IMR-90 (cell line): ENCODE data around the gene DGKG. TPM values are rescaled to one million over a fixed set of nuclear protein-coding genes. Genes with fewer than 3 reads are reported as not detected.

Experiments used
- ATAC-seq: fragments of 200-7000 bp; cut with Tn5 transposase; 2 replicates; pipeline ENCODE4 v1.9.1; 2020; ENCODE audit warnings: low read depth, mild to moderate bottlenecking, moderate library complexity
- BruUV-seq: library from RNA; stranded (reverse); fragments of 400-500 nt; replicated peaks from 2 replicates; lab custom pipeline; 2021; lab: Mats Ljungman, UMichigan
- CTCF ChIA-PET: fragments of 300-600 bp; formaldehyde crosslinking; extraction: SDS; loops from one replicate; lab custom pipeline; 2021; ENCODE audit warnings: antibody characterized with exemption; lab: Yijun Ruan, JAX
- POLR2A ChIA-PET: fragments of 300-600 bp; sonication (Branson Sonifier 250); formaldehyde crosslinking; loops from one replicate; lab custom pipeline; 2022; ENCODE audit warnings: antibody characterized with exemption; ENCODE audit not compliant: unreplicated experiment; lab: Charles Lee
- DNase-seq: peaks from one replicate; pipeline ENCODE4 v3.0.0; 2013
- H2AFZ ChIP-seq: replicated peaks from 2 replicates; pipeline ENCODE3; 2013; ENCODE audit warnings: low read length, mild to moderate bottlenecking; ENCODE audit not compliant: poor library complexity
- H2AK5ac ChIP-seq: 2 replicates; pipeline ENCODE4 v1.6.1; 2013; ENCODE audit warnings: low read depth, low read length, inconsistent platforms
- H2AK9ac ChIP-seq: replicated peaks from 2 replicates; pipeline ENCODE3; 2013; ENCODE audit warnings: mild to moderate bottlenecking, low read depth, low read length, moderate library complexity; ENCODE audit not compliant: poor library complexity
- H2BK120ac ChIP-seq: 2 replicates; pipeline ENCODE4 v1.6.1; 2013; ENCODE audit warnings: low read depth, low read length, inconsistent platforms
- H2BK15ac ChIP-seq: 3 replicates; pipeline ENCODE4 v1.6.1; 2013; ENCODE audit warnings: low read depth, low read length, inconsistent platforms
- H2BK20ac ChIP-seq: 2 replicates; pipeline ENCODE4 v1.6.1; 2013; ENCODE audit warnings: low read depth, mild to moderate bottlenecking, inconsistent platforms, low read length, moderate library complexity
- H2BK5ac ChIP-seq: 2 replicates; pipeline ENCODE4 v1.6.1; 2013; ENCODE audit warnings: mild to moderate bottlenecking, low read depth, low read length, inconsistent platforms; ENCODE audit not compliant: poor library complexity, severe bottlenecking
- H3K14ac ChIP-seq: replicated peaks from 2 replicates; pipeline ENCODE4 v1.6.1; 2013; ENCODE audit warnings: low read depth, low read length, inconsistent platforms
- H3K18ac ChIP-seq: 2 replicates; pipeline ENCODE4 v1.6.1; 2013; ENCODE audit warnings: low read depth, low read length, control low read depth
- H3K23ac ChIP-seq: 2 replicates; pipeline ENCODE4 v1.6.1; 2013; ENCODE audit warnings: low read depth, low read length, inconsistent platforms
- H3K27ac ChIP-seq: 2 replicates; pipeline ENCODE4 v1.5.1; 2013; ENCODE audit warnings: mild to moderate bottlenecking, control low read depth, low read length; ENCODE audit not compliant: insufficient read depth
- H3K27me3 ChIP-seq: 2 replicates; pipeline ENCODE4 v1.6.1; 2013; ENCODE audit warnings: low read length; ENCODE audit not compliant: control insufficient read depth, insufficient read depth
- H3K36me3 ChIP-seq: 2 replicates; pipeline ENCODE4 v1.6.1; 2013; ENCODE audit warnings: low read length, mixed read lengths; ENCODE audit not compliant: control insufficient read depth, insufficient read depth
- H3K4ac ChIP-seq: 2 replicates; pipeline ENCODE4 v1.6.1; 2013; ENCODE audit warnings: low read depth, low read length, inconsistent platforms
- H3K4me1 ChIP-seq: 2 replicates; pipeline ENCODE4 v1.6.1; 2013; ENCODE audit warnings: low read length, mixed read lengths; ENCODE audit not compliant: control insufficient read depth, insufficient read depth
- H3K4me2 ChIP-seq: 2 replicates; pipeline ENCODE4 v1.6.1; 2013; ENCODE audit warnings: low read depth, mild to moderate bottlenecking, control low read depth, low read length, moderate library complexity
- H3K4me3 ChIP-seq: 2 replicates; pipeline ENCODE4 v1.5.1; 2013; ENCODE audit warnings: low read depth, mild to moderate bottlenecking, control low read depth, low read length, moderate library complexity; ENCODE audit not compliant: insufficient read depth
- H3K56ac ChIP-seq: 2 replicates; pipeline ENCODE4 v1.6.1; 2013; ENCODE audit warnings: low read length, inconsistent platforms; ENCODE audit not compliant: insufficient read depth; ENCODE audit errors: extremely low read depth
- H3K79me1 ChIP-seq, 2 experiments: 2 replicates each; pipeline ENCODE4 v1.6.1; 2013; ENCODE audit warnings: low read length in 2 of 2, inconsistent platforms in 1 of 2, low read depth in 1 of 2
- H3K9ac ChIP-seq: 2 replicates; pipeline ENCODE4 v1.6.1; 2013; ENCODE audit warnings: low read depth, low read length, control low read depth
- H3K9me1 ChIP-seq: 2 replicates; pipeline ENCODE4 v1.6.1; 2013; ENCODE audit warnings: low read length, inconsistent platforms; ENCODE audit not compliant: insufficient read depth
- H3K9me3 ChIP-seq: 2 replicates; pipeline ENCODE4 v1.6.1; 2013; ENCODE audit warnings: low read length; ENCODE audit not compliant: control insufficient read depth, insufficient read depth
- H4K20me1 ChIP-seq: 2 replicates; pipeline ENCODE4 v1.6.1; 2013; ENCODE audit warnings: low read length, inconsistent platforms; ENCODE audit not compliant: insufficient read depth
- H4K5ac ChIP-seq: 2 replicates; pipeline ENCODE4 v1.6.1; 2013; ENCODE audit warnings: mild to moderate bottlenecking, low read depth, low read length, control low read depth
- H4K8ac ChIP-seq, 2 experiments: 2 replicates each; pipeline ENCODE4 v1.6.1; 2013; ENCODE audit warnings: low read depth in 2 of 2, low read length in 2 of 2, control low read depth in 1 of 2, inconsistent platforms in 1 of 2
- H4K91ac ChIP-seq: 2 replicates; pipeline ENCODE4 v1.6.1; 2013; ENCODE audit warnings: low read depth, low read length, inconsistent platforms; ENCODE audit not compliant: insufficient read depth
- BHLHE40 ChIP-seq: fragments of 150-350 bp; IDR thresholded peaks from 2 replicates; pipeline ENCODE4 v1.6.1; 2016; ENCODE audit warnings: mild to moderate bottlenecking, low read depth, low read length
- CEBPB ChIP-seq: IDR thresholded peaks from 2 replicates; pipeline ENCODE4 v1.6.1; 2012; ENCODE audit warnings: low read depth, low read length, improper control_type of control experiment
- CHD1 ChIP-seq: IDR thresholded peaks from 2 replicates; pipeline ENCODE4 v1.6.1; 2012; ENCODE audit warnings: low read depth, low read length, improper control_type of control experiment
- FOS ChIP-seq: fragments of 150-350 bp; IDR thresholded peaks from 2 replicates; pipeline ENCODE4 v1.6.1; 2016; ENCODE audit warnings: low read depth, low read length
- MAFK ChIP-seq: IDR thresholded peaks from 2 replicates; pipeline ENCODE4 v1.6.1; 2012; ENCODE audit warnings: low read depth, low read length, improper control_type of control experiment
- MAZ ChIP-seq: IDR thresholded peaks from 2 replicates; pipeline ENCODE4 v1.6.1; 2012; ENCODE audit warnings: low read depth, mild to moderate bottlenecking, low read length, improper control_type of control experiment, moderate library complexity, borderline replicate concordance
- POLR2A ChIP-seq: IDR thresholded peaks from 2 replicates; pipeline ENCODE4 v1.6.1; 2012; ENCODE audit warnings: mild to moderate bottlenecking, low read depth, low read length
- RAD21 ChIP-seq: IDR thresholded peaks from 2 replicates; pipeline ENCODE4 v1.6.1; 2012; ENCODE audit warnings: low read length, improper control_type of control experiment
- SMC3 ChIP-seq: fragments of 150-350 bp; IDR thresholded peaks from 2 replicates; pipeline ENCODE4 v1.6.1; 2016; ENCODE audit warnings: low read depth, mild to moderate bottlenecking, antibody characterized with exemption, low read length, moderate library complexity
- WGBS, 2 experiments: methylation state at CpG; one replicate each; pipeline versions ENCODE4 v1.1.5 to v1.1.7; 2013; ENCODE audit warnings: missing lambda C conversion rate in 2 of 2; ENCODE audit not compliant: insufficient read length in 1 of 2; ENCODE audit errors: extremely low coverage in 2 of 2; 5-methylcytosine and 5-hydroxymethylcytosine counted together
- dilution Hi-C: fragments of 300-500 bp; cut with HindIII; formaldehyde crosslinking; loops from one replicate; pipeline ENCODE4 v1.14.3; 2018; ENCODE audit warnings: low sequenced_read_pairs; ENCODE audit not compliant: unreplicated experiment
- in situ Hi-C: fragments of 300-500 bp; cut with MboI; formaldehyde crosslinking; loops from 3 replicates; pipeline ENCODE4 v1.14.3; 2019; ENCODE audit warnings: low sequenced_read_pairs, inconsistent platforms, mixed read lengths
- intact Hi-C: fragments of 100-400 bp; cut with micrococcal nuclease; formaldehyde crosslinking; loops from 2 replicates; pipeline ENCODE4 v1.10.0; 2022
- polyA plus RNA-seq, 3 experiments: library from polyadenylated mRNA; depleted of rRNA; stranded (reverse); fragments of >200 nt; gene quantifications; 2 replicates each; pipeline ENCODE4 v1.2.3, GENCODE V29; 2012; ENCODE audit warnings: low replicate concordance in 1 of 3
- total RNA-seq: library from RNA; depleted of rRNA; stranded (reverse); fragments of >200 nt; gene quantifications from 2 replicates; pipeline ENCODE4 v1.2.3, GENCODE V29; 2012
- TF ChIP-seq, protein P1 (sequence below): fragments of 150-350 bp; IDR thresholded peaks from 2 replicates; pipeline ENCODE4 v1.6.1; 2017; ENCODE audit warnings: mild to moderate bottlenecking, antibody characterized with exemption, low read length, low read depth
- TF ChIP-seq, protein P2 (sequence below): fragments of 150-350 bp; IDR thresholded peaks from 2 replicates; pipeline ENCODE4 v1.6.1; 2016; ENCODE audit warnings: low read depth, mild to moderate bottlenecking, low read length, moderate library complexity, borderline replicate concordance

Gene DGKG
- total and polyA plus RNA-seq, 2 of the 4 experiments (the other 2 are of a cell fraction) = 1.2 to 4.1 TPM

DNA sequence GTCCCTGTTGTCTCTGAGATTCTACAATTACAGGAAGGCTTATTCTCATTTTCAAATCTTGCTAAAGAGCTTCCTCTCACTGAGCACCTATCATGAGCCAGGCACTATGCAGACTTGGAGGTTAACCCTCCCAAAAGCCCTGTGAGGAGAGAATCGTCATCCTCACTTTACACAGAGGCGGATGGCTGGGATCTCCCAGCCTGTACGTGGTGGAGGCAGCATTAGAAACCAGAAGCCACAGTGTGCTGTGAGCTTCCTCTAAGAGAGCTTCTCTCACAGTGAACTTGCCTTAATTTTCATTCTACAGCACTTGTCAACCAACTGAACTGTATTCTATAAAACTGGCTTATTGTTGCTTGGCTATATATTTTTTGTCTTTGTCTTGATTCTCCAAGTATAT, 6.1 kb upstream of the DGKG start:
- peaks cover 1% of the 10 kb centered on the region; the same call in 1 of the 2 replicates for H3K4me1 ChIP-seq
- WGBS, 2 experiments = no CpG with 5 or more reads among the region's 3 CpGs
- no peaks in the 10 kb centered on the region for H4K20me1 ChIP-seq
- H2BK15ac ChIP-seq = no peak overlapping the region
- peaks cover 58% of the 10 kb centered on the region for H3K27me3 ChIP-seq
- intact Hi-C loops (no loop called here), in situ Hi-C loops (no loop called here), dilution Hi-C loops (no loop called here)
- no peak overlapping the region for H2BK20ac ChIP-seq
- H3K9ac ChIP-seq = no peak overlapping the region
- no peak overlapping the region for H3K23ac ChIP-seq
- H2BK5ac ChIP-seq = no peak overlapping the region
- H2AFZ ChIP-seq = no peak overlapping the region
- ATAC-seq = no peak
- no peak overlapping the region for H3K56ac ChIP-seq
- no peaks in the 10 kb centered on the region for H3K79me1 ChIP-seq
- POLR2A ChIA-PET = no interaction called here
- H4K91ac ChIP-seq = no peak overlapping the region
- H3K4me3 ChIP-seq = no peak overlapping the region
- H3K14ac ChIP-seq = no peak overlapping the region
- DNase-seq = no peak
- TF ChIP-seq, protein P1, sequence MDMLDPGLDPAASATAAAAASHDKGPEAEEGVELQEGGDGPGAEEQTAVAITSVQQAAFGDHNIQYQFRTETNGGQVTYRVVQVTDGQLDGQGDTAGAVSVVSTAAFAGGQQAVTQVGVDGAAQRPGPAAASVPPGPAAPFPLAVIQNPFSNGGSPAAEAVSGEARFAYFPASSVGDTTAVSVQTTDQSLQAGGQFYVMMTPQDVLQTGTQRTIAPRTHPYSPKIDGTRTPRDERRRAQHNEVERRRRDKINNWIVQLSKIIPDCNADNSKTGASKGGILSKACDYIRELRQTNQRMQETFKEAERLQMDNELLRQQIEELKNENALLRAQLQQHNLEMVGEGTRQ = no peak
- TF ChIP-seq MAFK (no peak), CHD1 (no peak), RAD21 (no peak), SMC3 (no peak), FOS (no peak), MAZ (no peak), BHLHE40 (no peak), CEBPB (no peak), POLR2A (no peak)
- TF ChIP-seq, protein P2, sequence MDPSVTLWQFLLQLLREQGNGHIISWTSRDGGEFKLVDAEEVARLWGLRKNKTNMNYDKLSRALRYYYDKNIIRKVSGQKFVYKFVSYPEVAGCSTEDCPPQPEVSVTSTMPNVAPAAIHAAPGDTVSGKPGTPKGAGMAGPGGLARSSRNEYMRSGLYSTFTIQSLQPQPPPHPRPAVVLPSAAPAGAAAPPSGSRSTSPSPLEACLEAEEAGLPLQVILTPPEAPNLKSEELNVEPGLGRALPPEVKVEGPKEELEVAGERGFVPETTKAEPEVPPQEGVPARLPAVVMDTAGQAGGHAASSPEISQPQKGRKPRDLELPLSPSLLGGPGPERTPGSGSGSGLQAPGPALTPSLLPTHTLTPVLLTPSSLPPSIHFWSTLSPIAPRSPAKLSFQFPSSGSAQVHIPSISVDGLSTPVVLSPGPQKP = no peak
- H3K9me1 ChIP-seq = no peaks in the 10 kb centered on the region
- no peak overlapping the region for H2AK9ac ChIP-seq
- CTCF ChIA-PET = no interaction called here
- H2BK120ac ChIP-seq = no peak overlapping the region
- no peak overlapping the region for H4K5ac ChIP-seq
- no peaks in the 10 kb centered on the region for H3K36me3 ChIP-seq
- no peak overlapping the region for H3K4me2 ChIP-seq
- H2AK5ac ChIP-seq = no peak overlapping the region
- no peak overlapping the region for H3K27ac ChIP-seq
- no TSS peak for BruUV-seq
- no peak overlapping the region for H3K18ac ChIP-seq
- H3K4ac ChIP-seq = no peak overlapping the region
- no peak overlapping the region for H4K8ac ChIP-seq
- no peaks in the 10 kb centered on the region for H3K9me3 ChIP-seq
